SU-DHL-6 (cell line): ENCODE results near the gene ZNF281.
"Not testable (repeated sequence)": the region's sequence is repeated elsewhere in the genome, so short reads cannot be mapped to it uniquely, and the experiment has no call there.

ENCODE experiments used
- CTCF ChIP-seq: fragments of 200-600 bp; sonication (generic); IDR thresholded peaks from one replicate; pipeline ENCODE4 v1.5.1; 2017; ENCODE audit warnings: antibody characterized with exemption, mild to moderate bottlenecking, low read length, moderate library complexity; ENCODE audit not compliant: insufficient read depth, poor library complexity, severe bottlenecking
- EZH2phosphoT487 ChIP-seq: fragments of 200-600 bp; sonication (generic), shearing (Covaris generic); conservative IDR thresholded peaks from 2 replicates; pipeline ENCODE4 v1.6.1; 2018; ENCODE audit warnings: mild to moderate bottlenecking, antibody characterized with exemption, low read length, moderate library complexity, mixed read lengths

DNA sequence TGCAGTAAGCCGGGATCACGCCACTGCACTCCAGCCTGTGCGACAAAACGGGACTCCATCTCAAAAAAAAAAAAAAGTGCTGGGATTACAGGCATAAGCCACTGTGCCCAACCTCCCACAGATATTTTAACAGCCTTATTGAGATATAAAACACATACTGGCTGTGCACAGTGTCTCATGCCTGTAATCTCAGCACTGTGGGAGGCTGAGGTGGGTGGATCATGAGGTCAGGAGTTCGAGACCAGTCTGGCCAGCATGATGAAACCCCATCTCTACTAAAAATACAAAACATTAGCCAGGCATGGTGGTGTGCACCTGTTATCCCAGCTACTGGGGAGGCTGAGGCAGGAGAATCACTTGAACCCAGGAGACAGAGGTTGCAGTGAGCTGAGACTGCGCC lies 51.9 kb downstream of the ZNF281 start:
- not testable (repeated sequence) for TF ChIP-seq CTCF, EZH2phosphoT487
